Tibial nerve (tissue), 4 donors: Measurements from ENCODE around the gene PTPN5. TPM values are rescaled to one million over a fixed set of nuclear protein-coding genes. Genes with fewer than 3 reads are reported as not detected.

ENCODE experiments used
- DNase-seq, 2 donors: peaks; one replicate each; pipeline ENCODE4 v3.0.0-alpha.2; 2019; ENCODE audit warnings: low spot score in 2 of 2
- H3K27ac ChIP-seq, 4 donors: fragments of 200-600 bp; sonication (generic) in 3 of 4; one replicate each; pipeline ENCODE4 v1.5.1; 2017 to 2019; ENCODE audit warnings: mild to moderate bottlenecking in 1 of 4
- H3K27me3 ChIP-seq, 2 donors: fragments of 200-600 bp; sonication (generic) in 1 of 2; one replicate each; pipeline versions ENCODE4 v1.5.1 to v1.6.0; 2017 to 2019
- H3K36me3 ChIP-seq, 3 donors: fragments of 200-600 bp; sonication (generic); one replicate each; pipeline ENCODE4 v1.5.1; 2018 to 2019
- H3K4me1 ChIP-seq, 4 donors: fragments of 200-600 bp; sonication (generic) in 3 of 4; one replicate each; pipeline ENCODE4 v1.5.1; 2017 to 2019
- H3K4me3 ChIP-seq, 4 donors: fragments of 200-600 bp; sonication (generic) in 3 of 4; one replicate each; pipeline ENCODE4 v1.5.1; 2017 to 2019; ENCODE audit warnings: mild to moderate bottlenecking in 1 of 4, moderate library complexity in 1 of 4
- H3K9me3 ChIP-seq, 4 donors: fragments of 200-600 bp; sonication (generic) in 3 of 4; one replicate each; pipeline ENCODE4 v1.5.1; 2017 to 2019
- CTCF ChIP-seq, 5 experiments: fragments of 200-600 bp in 3 of 5; fragments of 450-650 bp in 2 of 5; sonication (generic) in 3 of 5; IDR thresholded peaks; one replicate each; pipeline ENCODE4 v1.5.1; 2016 to 2019; ENCODE audit warnings: antibody characterized with exemption in 5 of 5, mild to moderate bottlenecking in 3 of 5, moderate library complexity in 2 of 5
- EP300 ChIP-seq, 2 donors: sonication (generic); formaldehyde crosslinking; IDR thresholded peaks; one replicate each; pipeline ENCODE4 v1.6.1; 2017; ENCODE audit warnings: antibody characterized with exemption in 2 of 2, mild to moderate bottlenecking in 1 of 2
- POLR2A ChIP-seq, 2 donors: fragments of 450-650 bp; IDR thresholded peaks; one replicate each; pipeline ENCODE4 v1.6.1; 2017; ENCODE audit warnings: antibody characterized with exemption in 2 of 2, mild to moderate bottlenecking in 2 of 2, moderate library complexity in 2 of 2
- WGBS, 2 donors: methylation state at CpG; one replicate each; pipeline ENCODE4 v1.1.5; 2018; 5-methylcytosine and 5-hydroxymethylcytosine counted together
- total RNA-seq, 4 donors: library from RNA; depleted of rRNA; stranded (reverse); fragments of >200 nt; gene quantifications; one replicate each; pipeline ENCODE4 v1.1.0, GENCODE V29; 2016

PTPN5 gene
- total RNA-seq, 4 donors from 2014 or later: 1.2 to 18.8 (median 15.1) TPM

- H3K36me3 ChIP-seq: no peaks in the 10 kb centered on the region
- 74 to 77% methylated on average over 11 of the region's 11 CpGs for WGBS, 2 donors
- TF ChIP-seq CTCF (IDR thresholded peaks at IDR 0.05): peak; percentile 82 to 99 (median 95)
- TF ChIP-seq EP300 (IDR thresholded peaks at IDR 0.05): no peak
These were observed 59.4 kb downstream of the PTPN5 start for GRCh38 chr11:18731949-18732821.

DNA sequence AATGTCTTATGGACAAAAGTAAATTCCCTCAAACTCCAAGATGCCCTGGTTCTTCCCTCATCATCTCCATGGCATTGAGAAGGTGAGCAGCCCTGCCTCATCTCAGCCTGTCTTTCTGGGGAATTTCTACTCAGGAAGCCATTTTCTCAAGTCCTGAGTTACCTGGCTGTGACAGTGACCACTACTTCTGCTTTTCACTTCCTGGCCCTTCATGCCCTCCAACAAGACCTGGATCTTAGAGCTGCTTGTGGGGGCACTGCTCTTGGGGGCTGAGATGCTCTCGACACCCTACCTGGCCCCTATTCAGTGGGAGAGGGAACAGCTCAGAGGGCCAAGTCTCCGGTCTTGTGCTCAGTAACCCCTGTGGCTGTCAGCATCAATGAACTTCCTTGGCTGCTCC, 60.2 kb downstream of the PTPN5 start:
- Histone ChIP-seq H3K27ac (no peak overlapping the region), H3K36me3 (no peaks in the 10 kb centered on the region), H3K27me3 (no peaks in the 10 kb centered on the region), H3K4me3 (no peak overlapping the region), H3K9me3 (no peaks in the 10 kb centered on the region), H3K4me1 (peaks cover 0 to 12% (median 0%) of the 10 kb centered on the region in 4 donors)
- TF ChIP-seq EP300 (IDR thresholded peaks at IDR 0.05) (no peak), CTCF (IDR thresholded peaks at IDR 0.05) (no peak), POLR2A (IDR thresholded peaks at IDR 0.05) (no peak)
- no peak for DNase-seq
- whole genome bisulfite sequencing, 2 donors: 87 to 100% methylated on average over 2 of the region's 2 CpGs

More at GRCh38 chr11:18731949-18732821, 59.4 kb downstream of the PTPN5 start:
- Histone ChIP-seq H3K27me3 (no peaks in the 10 kb centered on the region), H3K27ac (no peak overlapping the region), H3K4me1 (peaks cover 0 to 12% (median 0%) of the 10 kb centered on the region in 4 donors), H3K9me3 (no peaks in the 10 kb centered on the region), H3K4me3 (no peak overlapping the region)
- peak; percentile 51 to 83 for DNase-seq

DNA sequence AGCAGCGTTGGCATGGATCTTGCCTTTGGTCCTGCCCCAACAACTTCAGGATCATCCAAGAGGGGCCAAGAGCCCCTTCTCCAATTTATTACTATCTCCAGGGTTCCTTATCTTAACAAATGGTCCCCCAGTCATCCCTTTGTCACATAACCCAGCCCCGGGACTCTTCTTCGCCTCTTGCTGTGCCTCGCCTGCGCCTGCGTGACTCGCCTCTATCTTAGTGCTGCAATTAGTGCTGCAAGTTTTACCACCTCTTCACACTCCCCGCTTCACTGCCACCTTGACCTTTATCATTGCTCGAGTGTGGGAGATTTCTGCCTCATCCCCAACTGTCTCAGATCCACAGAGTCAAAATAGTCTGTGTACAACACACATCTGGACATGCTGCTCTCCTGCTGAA, 61.6 kb downstream of the PTPN5 start:
- WGBS, 2 donors: 85 to 87% methylated on average over 9 of the region's 9 CpGs
- H3K36me3 ChIP-seq: no peaks in the 10 kb centered on the region
- no peaks in the 10 kb centered on the region for H3K9me3 ChIP-seq
- no peak overlapping the region for H3K27ac ChIP-seq
- H3K27me3 ChIP-seq: no peaks in the 10 kb centered on the region
- peaks cover 0 to 12% (median 0%) of the 10 kb centered on the region in 4 donors for H3K4me1 ChIP-seq
- H3K4me3 ChIP-seq: no peak overlapping the region
- no peak for DNase-seq
- no peak for TF ChIP-seq POLR2A (IDR thresholded peaks at IDR 0.05)
- no peak for TF ChIP-seq CTCF (IDR thresholded peaks at IDR 0.05)
- no peak for TF ChIP-seq EP300 (IDR thresholded peaks at IDR 0.05)

GRCh38 chr11:18729426-18729825, 62.2 kb downstream of the PTPN5 start:
- Histone ChIP-seq H3K36me3 (no peaks in the 10 kb centered on the region), H3K4me3 (no peak overlapping the region), H3K27me3 (no peaks in the 10 kb centered on the region), H3K27ac (no peak overlapping the region), H3K4me1 (peaks cover 0 to 12% (median 0%) of the 10 kb centered on the region in 4 donors), H3K9me3 (no peaks in the 10 kb centered on the region)
- 85 to 91% methylated on average over 11 to 14 of the region's 16 CpGs for WGBS, 2 donors
- TF ChIP-seq POLR2A (IDR thresholded peaks at IDR 0.05) (no peak), EP300 (IDR thresholded peaks at IDR 0.05) (no peak), CTCF (IDR thresholded peaks at IDR 0.05) (no peak)
- DNase-seq: no peak

DNA sequence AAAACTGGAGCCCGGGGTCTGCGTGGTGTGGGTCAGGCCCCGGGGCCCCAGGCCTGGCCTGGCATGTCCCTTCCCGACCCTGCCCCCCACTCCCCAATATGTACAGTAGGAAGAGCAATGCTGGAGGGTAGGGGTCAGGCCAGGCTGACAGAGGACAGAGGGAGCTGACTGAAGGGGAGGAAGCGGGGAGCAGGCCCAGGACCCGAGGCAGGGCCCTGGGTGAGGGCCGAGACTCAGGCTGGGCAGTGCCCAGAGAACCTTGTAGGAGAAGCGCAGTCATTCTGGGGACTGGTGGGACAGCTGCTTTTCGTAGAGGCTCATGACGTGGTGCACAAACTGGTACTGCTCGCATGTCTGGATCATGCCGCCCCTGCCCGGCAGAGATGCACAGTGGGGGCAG, 62.9 kb downstream of the PTPN5 start:
- no peaks in the 10 kb centered on the region for H3K36me3 ChIP-seq
- no peaks in the 10 kb centered on the region for H3K27me3 ChIP-seq
- H3K27ac ChIP-seq: no peak overlapping the region
- no peak for TF ChIP-seq CTCF (IDR thresholded peaks at IDR 0.05)
- no peak for TF ChIP-seq EP300 (IDR thresholded peaks at IDR 0.05)
- TF ChIP-seq POLR2A (IDR thresholded peaks at IDR 0.05): no peak
- 91% methylated on average over 13 of the region's 13 CpGs for WGBS, 2 donors
- no peaks in the 10 kb centered on the region for H3K9me3 ChIP-seq
- peaks cover 0 to 12% (median 0%) of the 10 kb centered on the region in 4 donors for H3K4me1 ChIP-seq
- DNase-seq: no peak
- no peak overlapping the region for H3K4me3 ChIP-seq
